ENCODE results near the gene PIP5KL1. TPM values are rescaled to one million over a fixed set of nuclear protein-coding genes. Genes with fewer than 3 reads are reported as not detected.

Gene PIP5KL1
- total RNA-seq, 1 experiment from 2014 or later: 5.1 TPM

GRCh38 chr9:127947841-127948710, 17.5 kb upstream of the PIP5KL1 start:
- no peak overlapping the region for H3K27ac ChIP-seq (ENCODE audit: low read length)
- POLR2A ChIA-PET (ENCODE audit: unreplicated experiment): no interaction called here
- no peak for ATAC-seq

GRCh38 chr9:127946728-127947127, 16.2 kb upstream of the PIP5KL1 start:
- no peaks in the 10 kb centered on the region for H3F3A ChIP-seq (ENCODE audit: low read length, unreplicated experiment)
- CTCF ChIA-PET: no interaction called here
- no peaks in the 10 kb centered on the region for H3K9me2 ChIP-seq (replicated peaks; ENCODE audit: low read length)
- no peak for ATAC-seq
- H3K27ac ChIP-seq (ENCODE audit: low read length): no peak overlapping the region
- H2AFZ ChIP-seq (ENCODE audit: low read length): no peak overlapping the region
- no peak overlapping the region for H3K4me3 ChIP-seq (ENCODE audit: low read length)
- H3K27me3 ChIP-seq (ENCODE audit: low read length): no peaks in the 10 kb centered on the region
- POLR2A ChIA-PET (ENCODE audit: unreplicated experiment): no interaction called here
- TF ChIP-seq EZH2phosphoT487 (IDR thresholded peaks at IDR 0.05; ENCODE audit: borderline replicate concordance, low read length): no peak
- no peak for TF ChIP-seq EZH2 (IDR thresholded peaks at IDR 0.05; ENCODE audit: low read length, unreplicated experiment)
- TF ChIP-seq, protein P1, sequence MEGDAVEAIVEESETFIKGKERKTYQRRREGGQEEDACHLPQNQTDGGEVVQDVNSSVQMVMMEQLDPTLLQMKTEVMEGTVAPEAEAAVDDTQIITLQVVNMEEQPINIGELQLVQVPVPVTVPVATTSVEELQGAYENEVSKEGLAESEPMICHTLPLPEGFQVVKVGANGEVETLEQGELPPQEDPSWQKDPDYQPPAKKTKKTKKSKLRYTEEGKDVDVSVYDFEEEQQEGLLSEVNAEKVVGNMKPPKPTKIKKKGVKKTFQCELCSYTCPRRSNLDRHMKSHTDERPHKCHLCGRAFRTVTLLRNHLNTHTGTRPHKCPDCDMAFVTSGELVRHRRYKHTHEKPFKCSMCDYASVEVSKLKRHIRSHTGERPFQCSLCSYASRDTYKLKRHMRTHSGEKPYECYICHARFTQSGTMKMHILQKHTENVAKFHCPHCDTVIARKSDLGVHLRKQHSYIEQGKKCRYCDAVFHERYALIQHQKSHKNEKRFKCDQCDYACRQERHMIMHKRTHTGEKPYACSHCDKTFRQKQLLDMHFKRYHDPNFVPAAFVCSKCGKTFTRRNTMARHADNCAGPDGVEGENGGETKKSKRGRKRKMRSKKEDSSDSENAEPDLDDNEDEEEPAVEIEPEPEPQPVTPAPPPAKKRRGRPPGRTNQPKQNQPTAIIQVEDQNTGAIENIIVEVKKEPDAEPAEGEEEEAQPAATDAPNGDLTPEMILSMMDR (conservative IDR thresholded peaks at IDR 0.05; ENCODE audit: low read depth, low read length): no peak
- no peak overlapping the region for H3K4me2 ChIP-seq (ENCODE audit: low read length)
- intact Hi-C loops (cut with micrococcal nuclease): no loop called here
- no peaks in the 10 kb centered on the region for H3K9me3 ChIP-seq (ENCODE audit: low read length)
- no peaks in the 10 kb centered on the region for H3K79me2 ChIP-seq (ENCODE audit: low read length)
- H4K20me1 ChIP-seq (ENCODE audit: low read length): no peaks in the 10 kb centered on the region
- H3K36me3 ChIP-seq (ENCODE audit: low read depth, low read length): no peaks in the 10 kb centered on the region
- no peaks in the 10 kb centered on the region; the same call in 1 of the 2 replicates for H3K4me1 ChIP-seq (ENCODE audit: insufficient read depth, low read length)
- no peak for DNase-seq
- H3K9ac ChIP-seq (ENCODE audit: low read length): no peak overlapping the region
- no TSS peak for BruUV-seq (replicated peaks)

More at GRCh38 chr9:127947841-127948710, 17.5 kb upstream of the PIP5KL1 start:
- Histone ChIP-seq H3K27me3 (ENCODE audit: low read length) (no peaks in the 10 kb centered on the region), H3K9me3 (ENCODE audit: low read length) (no peaks in the 10 kb centered on the region), H3K4me3 (ENCODE audit: low read length) (no peak overlapping the region), H3K36me3 (ENCODE audit: low read depth, low read length) (no peaks in the 10 kb centered on the region), H3K79me2 (ENCODE audit: low read length) (peaks cover 1% of the 10 kb centered on the region; the same call in 1 of the 2 replicates), H3K9me2 (replicated peaks; ENCODE audit: low read length) (no peaks in the 10 kb centered on the region), H3K9ac (ENCODE audit: low read length) (no peak overlapping the region), H3F3A (ENCODE audit: low read length, unreplicated experiment) (no peaks in the 10 kb centered on the region), H3K4me2 (ENCODE audit: low read length) (no peak overlapping the region), H4K20me1 (ENCODE audit: low read length) (no peaks in the 10 kb centered on the region), H3K4me1 (ENCODE audit: insufficient read depth, low read length) (peaks cover 7% of the 10 kb centered on the region; the same call in 1 of the 2 replicates), H2AFZ (ENCODE audit: low read length) (no peak overlapping the region)
- no peak for DNase-seq
- TF ChIP-seq EZH2 (IDR thresholded peaks at IDR 0.05; ENCODE audit: low read length, unreplicated experiment) (no peak), EZH2phosphoT487 (IDR thresholded peaks at IDR 0.05; ENCODE audit: borderline replicate concordance, low read length) (no peak)
- TF ChIP-seq, protein P1 (conservative IDR thresholded peaks at IDR 0.05; ENCODE audit: low read depth, low read length): no peak
- BruUV-seq (replicated peaks): no TSS peak
- CTCF ChIA-PET: no interaction called here
- intact Hi-C loops (cut with micrococcal nuclease): no loop called here

GRCh38 chr9:127945942-127946341, 15.4 kb upstream of the PIP5KL1 start:
- Histone ChIP-seq H3K36me3 (ENCODE audit: low read depth, low read length) (no peaks in the 10 kb centered on the region), H3K4me1 (ENCODE audit: insufficient read depth, low read length) (no peaks in the 10 kb centered on the region), H3K9me3 (ENCODE audit: low read length) (no peaks in the 10 kb centered on the region), H4K20me1 (ENCODE audit: low read length) (no peaks in the 10 kb centered on the region), H3K27ac (ENCODE audit: low read length) (no peak overlapping the region), H3K9me2 (replicated peaks; ENCODE audit: low read length) (no peaks in the 10 kb centered on the region), H3F3A (ENCODE audit: low read length, unreplicated experiment) (no peaks in the 10 kb centered on the region), H3K4me3 (ENCODE audit: low read length) (no peak overlapping the region), H3K4me2 (ENCODE audit: low read length) (no peak overlapping the region), H3K9ac (ENCODE audit: low read length) (no peak overlapping the region), H3K27me3 (ENCODE audit: low read length) (no peaks in the 10 kb centered on the region), H2AFZ (ENCODE audit: low read length) (no peak overlapping the region), H3K79me2 (ENCODE audit: low read length) (no peaks in the 10 kb centered on the region)
- no TSS peak for BruUV-seq (replicated peaks)
- ATAC-seq (no peak), DNase-seq (no peak)
- ChIA-PET POLR2A (ENCODE audit: unreplicated experiment) (no interaction called here), CTCF (no interaction called here)
- intact Hi-C loops (cut with micrococcal nuclease): no loop called here
- TF ChIP-seq, protein P1 (conservative IDR thresholded peaks at IDR 0.05; ENCODE audit: low read depth, low read length): no peak
- TF ChIP-seq EZH2 (IDR thresholded peaks at IDR 0.05; ENCODE audit: low read length, unreplicated experiment) (no peak), EZH2phosphoT487 (IDR thresholded peaks at IDR 0.05; ENCODE audit: borderline replicate concordance, low read length) (no peak)
